DMS 273 (cell line): Measurements from ENCODE around the gene WNT16.
"Not testable (repeated sequence)": the region's sequence is repeated elsewhere in the genome, so short reads cannot be mapped to it uniquely, and the experiment has no call there.

ENCODE experiments used
- DNase-seq: peaks from one replicate; lab custom pipeline; 2025; ENCODE audit not compliant: unreplicated experiment; lab: John Stamatoyannopoulos, UW

Gene WNT16

DNA sequence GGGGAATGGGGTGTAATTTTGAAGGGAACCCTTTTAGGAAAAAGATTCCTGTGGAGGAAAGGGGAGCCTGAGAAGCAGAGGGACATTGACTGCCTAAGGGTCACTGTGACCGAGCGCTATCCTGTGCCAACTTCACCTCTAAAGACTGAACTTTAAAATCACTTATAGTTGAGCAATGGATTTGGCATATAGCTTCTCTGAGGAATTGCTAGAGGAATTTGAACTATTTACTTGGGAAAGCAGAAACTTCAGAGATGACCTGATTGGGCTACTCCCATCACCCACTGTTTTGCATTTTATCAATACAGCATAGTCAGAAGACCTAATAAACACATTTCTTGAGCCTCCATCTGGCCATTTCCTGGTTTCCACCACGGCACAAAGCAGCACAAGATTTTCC lies 23.7 kb upstream of the WNT16 start:
- DNase-seq: no peak

- no peak for DNase-seq
Measured at GRCh38 chr7:121306565-121306964, 22.2 kb upstream of the WNT16 start.

DNA sequence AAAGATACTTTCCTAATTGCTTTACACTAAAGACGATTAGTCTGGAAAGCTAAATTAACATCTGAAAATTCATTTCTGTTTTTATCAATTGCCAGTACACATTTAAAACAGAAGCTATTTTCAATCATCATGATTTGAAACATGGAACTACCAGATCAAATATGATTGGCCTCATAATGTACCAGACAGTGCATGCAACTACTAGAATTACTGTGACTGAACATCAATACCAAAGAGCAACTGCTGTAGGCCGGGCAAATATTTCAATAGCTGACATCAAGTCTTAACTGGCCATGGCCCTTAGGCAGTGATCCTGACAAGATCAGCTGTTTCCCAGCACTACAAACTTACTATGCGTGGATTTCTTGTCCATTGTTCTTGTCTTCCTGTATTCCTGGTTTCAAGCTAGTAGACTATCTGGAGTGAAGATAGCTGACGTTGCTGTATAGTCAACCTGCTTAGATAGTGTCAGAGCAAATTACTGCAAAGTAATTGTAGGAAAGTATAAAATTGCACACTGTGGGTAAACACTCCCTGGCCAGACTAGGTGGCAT lies 21.7 kb upstream of the WNT16 start:
- no peak for DNase-seq

- peak; percentile 72 for DNase-seq
Measured at GRCh38 chr7:121313220-121313792, 15.5 kb upstream of the WNT16 start.

DNA sequence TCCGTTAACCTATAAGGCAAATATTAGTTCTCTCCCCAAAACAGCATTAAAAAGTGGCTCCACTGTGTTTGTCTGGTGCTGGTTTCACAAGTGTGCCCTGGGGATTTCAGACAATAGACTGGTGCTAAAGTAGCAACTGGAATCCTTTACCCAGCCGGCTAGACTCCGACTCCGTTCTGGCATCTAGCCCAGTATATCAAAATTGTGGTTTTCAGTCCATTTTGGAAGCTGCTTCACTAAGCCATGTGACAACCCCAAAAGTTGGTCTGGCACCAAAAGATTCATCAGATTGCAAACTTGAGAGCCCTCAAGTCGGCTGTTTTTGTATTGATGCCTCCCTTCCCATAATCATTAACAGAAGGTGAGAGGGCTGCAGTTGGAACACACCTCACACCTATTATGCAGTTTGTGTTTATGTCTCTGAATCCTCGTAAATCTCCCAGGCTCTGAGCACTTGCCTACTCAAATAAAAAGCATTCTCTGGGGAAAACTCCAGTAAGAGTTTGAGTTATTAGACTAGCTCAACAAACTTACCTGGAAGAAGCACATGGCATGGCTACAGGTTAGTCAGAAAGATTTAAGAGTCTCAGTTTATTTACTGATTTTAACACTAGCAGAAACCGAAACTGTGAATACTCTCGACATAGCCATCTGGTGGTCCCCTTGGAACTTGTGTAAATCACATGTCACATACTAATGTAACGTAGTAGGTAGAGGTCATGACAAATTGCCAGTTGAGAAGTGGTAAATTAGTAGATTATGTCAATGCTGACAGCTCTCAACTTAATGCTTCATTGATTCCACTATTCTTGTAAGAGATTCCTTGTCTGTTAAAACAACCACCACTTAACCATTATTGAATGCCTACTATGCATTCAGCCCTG lies 14.8 kb upstream of the WNT16 start:
- peak; percentile 86 for DNase-seq

GRCh38 chr7:121315170-121315569 lies 13.6 kb upstream of the WNT16 start:
- DNase-seq: not testable (repeated sequence)

DNA sequence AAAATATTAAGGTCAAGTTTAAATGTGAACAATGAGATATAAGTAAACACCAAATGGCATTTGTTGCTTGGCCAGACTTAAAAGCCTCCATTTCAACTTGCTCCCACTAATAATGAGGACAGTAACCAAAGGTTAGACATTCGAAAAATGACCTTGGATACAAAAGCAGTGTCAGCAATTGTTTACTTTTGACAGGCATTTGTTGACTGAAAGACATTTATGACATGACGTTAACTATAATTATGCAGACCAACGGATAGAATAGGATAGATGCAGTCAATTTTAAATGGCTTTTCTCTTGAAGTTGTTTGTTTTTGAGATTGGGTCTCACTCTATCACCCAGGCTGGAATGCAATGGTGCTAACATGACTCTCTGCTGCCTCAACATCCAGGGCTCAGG lies 6.3 kb upstream of the WNT16 start:
- no peak for DNase-seq

DNA sequence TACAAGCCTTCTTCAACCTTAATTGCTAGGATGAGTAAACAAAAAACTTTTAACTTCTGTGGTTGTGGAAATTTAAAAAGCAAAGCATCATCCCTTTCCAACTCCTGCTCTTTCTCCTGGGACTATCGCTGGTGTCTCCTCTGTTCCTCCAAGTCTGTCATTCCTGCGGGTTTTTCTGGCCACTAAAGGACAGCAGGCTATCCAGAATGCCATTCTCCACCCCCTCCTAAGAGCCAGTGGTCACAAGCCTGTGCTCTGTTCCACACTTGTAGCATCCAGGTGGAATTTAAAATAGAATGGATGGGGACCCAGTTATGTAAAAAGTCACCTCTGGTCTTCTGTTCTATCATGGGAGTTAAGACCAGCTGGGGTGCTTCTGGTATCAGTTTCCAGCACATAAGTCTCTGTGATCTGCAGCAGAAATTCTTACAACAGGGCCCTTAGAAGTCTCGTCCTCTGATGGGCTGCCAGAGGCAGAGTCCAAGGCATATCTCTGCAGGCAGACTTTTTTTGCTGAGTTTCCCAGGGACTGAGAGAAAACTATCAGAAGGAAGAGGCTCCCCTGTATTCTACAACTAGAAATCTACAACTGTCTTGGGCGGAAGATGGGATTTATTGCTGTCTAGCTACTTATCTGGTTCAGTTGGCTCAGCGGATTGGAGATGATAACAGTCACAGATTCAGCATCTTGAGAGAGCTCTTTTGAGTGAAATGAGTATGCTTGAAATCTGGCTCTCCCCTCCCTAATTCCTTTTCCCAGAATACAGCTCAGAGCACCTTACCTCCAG lies 5.1 kb upstream of the WNT16 start:
- no peak for DNase-seq

DNA sequence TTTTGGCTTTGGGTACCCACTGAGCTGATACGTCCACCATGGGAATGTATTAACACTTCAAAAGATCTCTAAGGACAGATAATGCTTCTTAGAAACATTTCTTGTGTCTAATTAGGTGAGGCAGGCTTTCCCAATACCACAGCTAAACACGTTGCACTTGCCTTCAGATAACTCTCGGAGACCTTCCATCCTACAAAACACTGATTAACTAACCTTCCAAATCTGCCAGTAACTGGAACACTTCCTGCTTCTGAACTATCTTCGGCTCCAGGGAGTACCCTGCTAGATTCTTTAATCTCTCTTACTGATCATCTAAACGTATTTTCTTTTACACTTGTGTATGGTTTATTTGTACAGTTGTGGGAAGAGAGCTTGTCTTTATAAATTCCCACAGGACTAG lies 1.1 kb upstream of the WNT16 start:
- no peak for DNase-seq

- peak; percentile 86 for DNase-seq
Measured at GRCh38 chr7:121329191-121330052, 622 bp downstream of the WNT16 start.

DNA sequence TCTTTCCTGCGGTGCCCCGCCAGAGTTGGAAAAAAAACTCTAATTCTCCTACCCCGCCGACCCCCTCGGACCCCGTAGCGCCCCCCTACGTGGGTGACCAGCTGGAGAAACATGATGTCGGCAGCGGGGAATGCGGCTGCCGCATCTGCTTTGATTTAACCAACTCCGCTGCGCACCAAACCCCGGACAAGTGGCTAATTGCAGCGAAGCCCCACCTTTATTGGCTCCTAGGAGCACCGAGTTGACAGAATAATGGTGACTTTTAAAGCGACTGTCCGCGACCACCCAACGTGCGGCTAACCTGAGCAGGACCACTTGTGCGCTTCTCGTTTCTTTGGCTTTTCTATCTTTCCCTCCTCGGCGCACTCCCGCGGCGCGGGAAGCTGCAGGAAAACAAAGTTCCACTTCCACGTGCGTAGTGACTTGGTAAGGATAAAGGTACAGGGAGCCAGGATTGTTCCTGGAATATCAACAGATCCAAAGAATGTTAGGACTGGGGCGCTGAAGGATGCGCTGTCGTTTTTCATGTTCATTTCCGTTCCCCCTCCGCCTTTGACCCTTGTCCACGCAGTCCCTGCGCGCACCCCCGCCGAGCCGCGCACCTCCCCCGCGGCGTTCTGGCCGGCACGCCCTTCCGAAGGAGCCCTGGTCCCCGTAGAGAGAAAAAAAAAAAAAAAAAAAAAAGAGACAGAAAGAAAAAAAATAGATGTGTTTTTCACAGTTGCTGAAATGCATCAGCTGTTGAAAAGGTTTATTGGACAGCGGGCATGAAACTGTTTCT lies 1.4 kb downstream of the WNT16 start:
- DNase-seq: peak; percentile 76

- no peak for DNase-seq
Measured at GRCh38 chr7:121331048-121331447, 2.2 kb downstream of the WNT16 start.

GRCh38 chr7:121331574-121331973 lies 2.8 kb downstream of the WNT16 start:
- no peak for DNase-seq

GRCh38 chr7:121334376-121334775 lies 5.6 kb downstream of the WNT16 start:
- no peak for DNase-seq

DNA sequence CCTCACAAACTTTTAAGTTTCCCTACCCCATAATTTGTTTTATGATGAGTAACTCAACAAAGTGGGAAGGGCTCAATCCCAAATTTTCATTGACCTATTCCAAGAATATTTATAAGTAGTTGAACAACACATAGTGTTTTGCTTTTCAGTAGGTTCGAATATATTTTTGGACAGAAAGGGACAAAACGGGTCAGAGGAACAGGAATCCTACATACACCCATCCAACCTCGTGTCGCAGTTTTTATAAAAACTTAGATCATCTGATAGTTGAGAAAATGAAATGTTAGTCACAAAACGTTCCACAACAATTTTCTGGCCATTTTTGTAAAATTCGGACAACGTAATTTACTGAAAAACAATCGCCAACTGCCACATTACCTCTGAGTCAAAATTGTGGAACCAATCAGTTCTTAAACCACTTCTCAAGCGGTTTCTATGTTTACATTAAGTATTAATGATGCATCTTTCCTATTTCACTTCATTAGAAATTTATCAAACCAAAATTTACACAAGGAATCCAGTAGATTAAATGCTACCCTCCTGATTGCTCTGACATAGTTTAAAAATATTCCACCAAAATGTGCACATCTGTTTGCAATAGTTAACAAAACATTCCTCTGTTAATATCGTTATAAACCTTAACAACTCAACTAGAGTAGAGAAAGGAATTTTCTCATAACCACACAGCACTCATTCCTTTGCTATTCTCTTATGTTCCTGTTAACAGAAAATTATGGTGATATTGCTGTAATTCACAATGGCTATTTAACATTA lies 6.3 kb downstream of the WNT16 start:
- no peak for DNase-seq

- DNase-seq: no peak
Measured at GRCh38 chr7:121336579-121336978, 7.8 kb downstream of the WNT16 start.

DNA sequence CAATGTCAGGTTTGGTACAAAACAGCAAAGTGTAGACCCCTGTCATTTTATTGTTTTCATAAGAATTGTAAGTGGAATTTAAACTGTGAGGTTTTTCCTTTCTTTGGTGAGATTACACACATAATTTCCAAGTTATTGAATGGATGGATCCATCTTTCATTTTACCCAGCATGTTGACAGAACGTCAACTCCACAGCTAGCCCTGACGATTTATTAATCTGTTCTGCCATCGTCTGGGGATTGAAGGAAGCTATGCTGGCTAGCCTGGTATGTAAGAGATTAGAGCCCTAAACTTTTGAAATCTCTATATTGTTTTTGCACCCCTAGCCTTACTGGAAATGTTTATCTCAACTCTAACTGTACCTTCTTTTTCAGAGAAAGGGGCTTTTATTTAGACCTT lies 8.6 kb downstream of the WNT16 start:
- peak; percentile 62 for DNase-seq

GRCh38 chr7:121339082-121339481 lies 10.3 kb downstream of the WNT16 start:
- DNase-seq: no peak

- DNase-seq: no peak
Measured at GRCh38 chr7:121341933-121342332, 13.1 kb downstream of the WNT16 start.
